GM12892 (cell line): ENCODE measurements around the gene APEH.

Experiments
- POLR2A ChIP-seq: IDR thresholded peaks from 2 replicates; pipeline ENCODE4 v1.6.1; 2011; ENCODE audit warnings: low read depth, low read length, control low read depth
- TAF1 ChIP-seq: IDR thresholded peaks from 2 replicates; pipeline ENCODE4 v1.6.1; 2011; ENCODE audit warnings: low read depth, mild to moderate bottlenecking, control low read depth, low read length, borderline replicate concordance

DNA sequence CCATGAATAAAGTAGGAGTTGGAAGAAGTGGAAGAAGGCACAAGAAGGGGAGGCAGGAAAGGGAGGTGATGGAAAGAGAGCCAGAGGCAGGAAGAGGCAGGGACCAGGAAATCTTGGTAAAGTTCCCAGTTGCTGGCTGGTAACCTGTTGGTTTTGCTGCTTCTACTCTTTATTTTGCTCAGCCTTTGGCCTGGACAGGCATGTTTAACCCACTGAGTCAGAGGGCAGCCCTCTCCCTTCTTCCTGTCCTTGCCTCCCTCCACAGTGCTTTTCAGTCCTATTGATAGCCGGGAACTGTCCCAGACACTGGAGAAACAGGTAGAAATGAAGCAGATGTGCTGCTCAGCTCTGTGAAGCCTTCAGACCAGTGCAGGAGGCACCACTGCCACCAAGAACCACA lies 43.4 kb upstream of the APEH start:
- no peak for TF ChIP-seq TAF1
- TF ChIP-seq POLR2A: no peak
